GM23338 (cell line): ENCODE data around the gene APP.

Source experiments
- EZH2 ChIP-seq: fragments of 200-600 bp; sonication (generic); IDR thresholded peaks from one replicate; pipeline ENCODE4 v1.8.0; 2017; ENCODE audit warnings: antibody characterized with exemption, mild to moderate bottlenecking, low read depth; ENCODE audit not compliant: unreplicated experiment
- JUNB ChIP-seq: IDR thresholded peaks from one replicate; pipeline ENCODE4 v1.6.1; 2016; ENCODE audit warnings: antibody characterized with exemption; ENCODE audit not compliant: unreplicated experiment
- POLR2AphosphoS5 ChIP-seq: IDR thresholded peaks from 2 replicates; pipeline ENCODE4 v1.6.1; 2016; ENCODE audit warnings: antibody characterized with exemption, low read depth
- STAT1 ChIP-seq: IDR thresholded peaks from one replicate; pipeline ENCODE4 v1.6.1; 2016; ENCODE audit warnings: antibody characterized with exemption; ENCODE audit not compliant: unreplicated experiment
- TF ChIP-seq, protein P1 (sequence below), 2 experiments: fragments of 200-600 bp in 1 of 2; sonication (generic) in 1 of 2; conservative IDR thresholded peaks; 2 replicates each; pipeline versions ENCODE4 v1.5.1 to v1.6.1; 2016 to 2017; ENCODE audit warnings: antibody characterized with exemption in 2 of 2, low read depth in 2 of 2, mild to moderate bottlenecking in 2 of 2, moderate library complexity in 1 of 2
- TF ChIP-seq, protein P2 (sequence below): IDR thresholded peaks from one replicate; pipeline ENCODE4 v1.6.1; 2018; ENCODE audit warnings: antibody characterized with exemption; ENCODE audit not compliant: unreplicated experiment

DNA sequence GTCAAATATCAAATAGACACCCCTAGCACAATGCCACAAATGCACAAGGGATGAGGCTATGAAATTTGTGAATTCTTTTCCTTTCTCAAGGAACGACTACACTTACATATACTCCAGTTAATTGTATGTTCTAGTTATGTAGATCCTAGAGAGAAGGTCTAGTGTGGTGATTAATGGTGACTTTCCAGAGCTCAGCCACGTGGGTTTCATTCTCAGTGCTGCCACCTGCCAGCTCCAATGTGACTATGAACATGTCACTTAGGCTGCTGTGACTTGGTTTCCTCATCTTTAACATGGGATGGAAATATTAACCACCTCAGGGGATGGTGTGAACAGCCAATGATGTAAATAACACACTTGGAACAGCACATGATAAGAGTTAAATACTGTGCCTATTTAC is 138.3 kb downstream of the APP start:
- TF ChIP-seq POLR2AphosphoS5: no peak
- TF ChIP-seq, protein P1, sequence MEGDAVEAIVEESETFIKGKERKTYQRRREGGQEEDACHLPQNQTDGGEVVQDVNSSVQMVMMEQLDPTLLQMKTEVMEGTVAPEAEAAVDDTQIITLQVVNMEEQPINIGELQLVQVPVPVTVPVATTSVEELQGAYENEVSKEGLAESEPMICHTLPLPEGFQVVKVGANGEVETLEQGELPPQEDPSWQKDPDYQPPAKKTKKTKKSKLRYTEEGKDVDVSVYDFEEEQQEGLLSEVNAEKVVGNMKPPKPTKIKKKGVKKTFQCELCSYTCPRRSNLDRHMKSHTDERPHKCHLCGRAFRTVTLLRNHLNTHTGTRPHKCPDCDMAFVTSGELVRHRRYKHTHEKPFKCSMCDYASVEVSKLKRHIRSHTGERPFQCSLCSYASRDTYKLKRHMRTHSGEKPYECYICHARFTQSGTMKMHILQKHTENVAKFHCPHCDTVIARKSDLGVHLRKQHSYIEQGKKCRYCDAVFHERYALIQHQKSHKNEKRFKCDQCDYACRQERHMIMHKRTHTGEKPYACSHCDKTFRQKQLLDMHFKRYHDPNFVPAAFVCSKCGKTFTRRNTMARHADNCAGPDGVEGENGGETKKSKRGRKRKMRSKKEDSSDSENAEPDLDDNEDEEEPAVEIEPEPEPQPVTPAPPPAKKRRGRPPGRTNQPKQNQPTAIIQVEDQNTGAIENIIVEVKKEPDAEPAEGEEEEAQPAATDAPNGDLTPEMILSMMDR (conservative IDR thresholded peaks at IDR 0.05; ENCODE audit: low read depth in 2 of 2): peak; percentile 15 to 37; a peak in 3 of 4 replicates
- TF ChIP-seq EZH2: no peak
- no peak for TF ChIP-seq STAT1
- no peak for TF ChIP-seq JUNB
- TF ChIP-seq, protein P2, sequence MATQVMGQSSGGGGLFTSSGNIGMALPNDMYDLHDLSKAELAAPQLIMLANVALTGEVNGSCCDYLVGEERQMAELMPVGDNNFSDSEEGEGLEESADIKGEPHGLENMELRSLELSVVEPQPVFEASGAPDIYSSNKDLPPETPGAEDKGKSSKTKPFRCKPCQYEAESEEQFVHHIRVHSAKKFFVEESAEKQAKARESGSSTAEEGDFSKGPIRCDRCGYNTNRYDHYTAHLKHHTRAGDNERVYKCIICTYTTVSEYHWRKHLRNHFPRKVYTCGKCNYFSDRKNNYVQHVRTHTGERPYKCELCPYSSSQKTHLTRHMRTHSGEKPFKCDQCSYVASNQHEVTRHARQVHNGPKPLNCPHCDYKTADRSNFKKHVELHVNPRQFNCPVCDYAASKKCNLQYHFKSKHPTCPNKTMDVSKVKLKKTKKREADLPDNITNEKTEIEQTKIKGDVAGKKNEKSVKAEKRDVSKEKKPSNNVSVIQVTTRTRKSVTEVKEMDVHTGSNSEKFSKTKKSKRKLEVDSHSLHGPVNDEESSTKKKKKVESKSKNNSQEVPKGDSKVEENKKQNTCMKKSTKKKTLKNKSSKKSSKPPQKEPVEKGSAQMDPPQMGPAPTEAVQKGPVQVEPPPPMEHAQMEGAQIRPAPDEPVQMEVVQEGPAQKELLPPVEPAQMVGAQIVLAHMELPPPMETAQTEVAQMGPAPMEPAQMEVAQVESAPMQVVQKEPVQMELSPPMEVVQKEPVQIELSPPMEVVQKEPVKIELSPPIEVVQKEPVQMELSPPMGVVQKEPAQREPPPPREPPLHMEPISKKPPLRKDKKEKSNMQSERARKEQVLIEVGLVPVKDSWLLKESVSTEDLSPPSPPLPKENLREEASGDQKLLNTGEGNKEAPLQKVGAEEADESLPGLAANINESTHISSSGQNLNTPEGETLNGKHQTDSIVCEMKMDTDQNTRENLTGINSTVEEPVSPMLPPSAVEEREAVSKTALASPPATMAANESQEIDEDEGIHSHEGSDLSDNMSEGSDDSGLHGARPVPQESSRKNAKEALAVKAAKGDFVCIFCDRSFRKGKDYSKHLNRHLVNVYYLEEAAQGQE: no peak
